ENCODE data around the gene UFC1. TPM values are rescaled to one million over a fixed set of nuclear protein-coding genes. Genes with fewer than 3 reads are reported as not detected.
A peak's percentile ranks its signal among the peaks of the same experiment; 100 is the strongest.

UFC1 gene
- total and polyA plus RNA-seq, 2 of the 13 experiments (the other 11 are each of a cell fraction or from before 2014, with no cell fraction given), result 72.8 to 85.2 TPM

- peak; percentile 40; the same call in 1 of the 2 replicates for TF ChIP-seq ZNF605 (CRISPR knock-in tag; IDR thresholded peaks at IDR 0.05)
- no peak for TF ChIP-seq SMC3 (IDR thresholded peaks at IDR 0.05; ENCODE audit: low read length)
- TF ChIP-seq ZBTB26 (CRISPR knock-in tag; IDR thresholded peaks at IDR 0.05; ENCODE audit: borderline replicate concordance), result no peak; the same call in 1 of the 2 replicates
- TF ChIP-seq ZUFSP (CRISPR knock-in tag; IDR thresholded peaks at IDR 0.05; ENCODE audit: borderline replicate concordance), result no peak
- TF ChIP-seq JUND (CRISPR knock-in tag; IDR thresholded peaks at IDR 0.05), result no peak
- TF ChIP-seq GMEB1 (CRISPR knock-in tag; IDR thresholded peaks at IDR 0.05; ENCODE audit: borderline replicate concordance), result peak; percentile 84
- peak; percentile 44; the same call in 1 of the 2 replicates for TF ChIP-seq U2AF2 (IDR thresholded peaks at IDR 0.05; ENCODE audit: low read depth, low read length)
- TF ChIP-seq NR2C2 (CRISPR knock-in tag; IDR thresholded peaks at IDR 0.05; ENCODE audit: borderline replicate concordance), result peak; percentile 68
- TF ChIP-seq ATF4 (CRISPR knock-in tag; IDR thresholded peaks at IDR 0.05), result no peak
- TF ChIP-seq ZNF232 (CRISPR knock-in tag; IDR thresholded peaks at IDR 0.05; ENCODE audit: borderline replicate concordance), result no peak
- peak; percentile 89; the same call in 1 of the 2 replicates for TF ChIP-seq RFXAP (CRISPR knock-in tag; IDR thresholded peaks at IDR 0.05; ENCODE audit: borderline replicate concordance)
- TF ChIP-seq ZNF292 (CRISPR knock-in tag; IDR thresholded peaks at IDR 0.05; ENCODE audit: borderline replicate concordance, low read depth), result no peak
- peak; percentile 95 for TF ChIP-seq NFYC (CRISPR knock-in tag; IDR thresholded peaks at IDR 0.05)
- TF ChIP-seq ERF (CRISPR knock-in tag; IDR thresholded peaks at IDR 0.05), result peak; percentile 69
- no peak for TF ChIP-seq DDIT3 (CRISPR knock-in tag; IDR thresholded peaks at IDR 0.05)
- peak; percentile 88 for TF ChIP-seq PHF20 (CRISPR knock-in tag; IDR thresholded peaks at IDR 0.05)
- TF ChIP-seq ZBTB10 (CRISPR knock-in tag; IDR thresholded peaks at IDR 0.05; ENCODE audit: borderline replicate concordance), result no peak
- TF ChIP-seq HNRNPH1 (optimal IDR thresholded peaks at IDR 0.05; ENCODE audit: low read depth, low read length), result peak; percentile 70
- TF ChIP-seq NCOA1 (CRISPR knock-in tag; IDR thresholded peaks at IDR 0.05), result no peak
Measured at GRCh38 chr1:161165742-161166668, 12.2 kb downstream of the UFC1 start, which contains the start of gene PPOX (continued).

Data from HepG2 (cell line).